ENCODE data around the gene RCE1.
"Not testable (repeated sequence)": the region's sequence is repeated elsewhere in the genome, so short reads cannot be mapped to it uniquely, and the experiment has no call there.

The RCE1 gene

DNA sequence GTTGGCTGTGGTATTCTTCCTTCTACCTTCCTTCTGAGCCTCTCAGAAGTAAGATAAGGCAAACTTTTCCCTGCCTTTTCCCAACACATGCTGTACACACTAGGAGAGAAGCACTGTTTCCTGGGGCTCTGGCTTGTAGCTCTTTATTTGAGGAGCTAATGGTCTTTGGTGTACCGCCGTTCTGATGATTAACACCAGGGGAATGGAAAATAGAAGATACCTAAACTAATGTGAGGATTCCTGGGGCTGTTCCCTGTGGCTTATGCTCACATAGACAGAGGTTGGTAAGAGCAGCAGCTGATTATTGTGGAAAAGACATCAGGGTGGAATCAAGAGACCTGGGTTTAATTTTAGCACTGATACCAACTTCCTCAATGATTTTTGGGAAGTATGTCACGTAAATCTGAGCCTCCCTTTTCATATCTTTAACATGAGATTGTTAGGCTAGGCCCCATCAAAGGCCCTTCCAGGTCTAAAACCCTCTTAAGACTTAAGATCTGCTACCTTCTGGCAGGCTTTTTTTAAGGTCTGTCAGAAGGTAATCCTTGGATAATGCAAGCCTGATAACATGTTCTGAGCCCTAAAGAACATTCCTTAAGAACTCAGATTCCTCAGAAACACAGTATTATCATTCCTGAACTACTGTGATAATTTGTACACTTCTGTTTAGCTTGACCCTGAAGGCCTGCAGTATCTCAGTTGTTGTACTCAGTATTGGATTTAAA lies 24.8 kb upstream of the RCE1 start:
- TF ChIP-seq, protein P1, sequence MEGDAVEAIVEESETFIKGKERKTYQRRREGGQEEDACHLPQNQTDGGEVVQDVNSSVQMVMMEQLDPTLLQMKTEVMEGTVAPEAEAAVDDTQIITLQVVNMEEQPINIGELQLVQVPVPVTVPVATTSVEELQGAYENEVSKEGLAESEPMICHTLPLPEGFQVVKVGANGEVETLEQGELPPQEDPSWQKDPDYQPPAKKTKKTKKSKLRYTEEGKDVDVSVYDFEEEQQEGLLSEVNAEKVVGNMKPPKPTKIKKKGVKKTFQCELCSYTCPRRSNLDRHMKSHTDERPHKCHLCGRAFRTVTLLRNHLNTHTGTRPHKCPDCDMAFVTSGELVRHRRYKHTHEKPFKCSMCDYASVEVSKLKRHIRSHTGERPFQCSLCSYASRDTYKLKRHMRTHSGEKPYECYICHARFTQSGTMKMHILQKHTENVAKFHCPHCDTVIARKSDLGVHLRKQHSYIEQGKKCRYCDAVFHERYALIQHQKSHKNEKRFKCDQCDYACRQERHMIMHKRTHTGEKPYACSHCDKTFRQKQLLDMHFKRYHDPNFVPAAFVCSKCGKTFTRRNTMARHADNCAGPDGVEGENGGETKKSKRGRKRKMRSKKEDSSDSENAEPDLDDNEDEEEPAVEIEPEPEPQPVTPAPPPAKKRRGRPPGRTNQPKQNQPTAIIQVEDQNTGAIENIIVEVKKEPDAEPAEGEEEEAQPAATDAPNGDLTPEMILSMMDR (IDR thresholded peaks at IDR 0.05; ENCODE audit: extremely low read depth, missing control alignments): no peak
- DNase-seq (ENCODE audit: low spot score): no peak

DNA sequence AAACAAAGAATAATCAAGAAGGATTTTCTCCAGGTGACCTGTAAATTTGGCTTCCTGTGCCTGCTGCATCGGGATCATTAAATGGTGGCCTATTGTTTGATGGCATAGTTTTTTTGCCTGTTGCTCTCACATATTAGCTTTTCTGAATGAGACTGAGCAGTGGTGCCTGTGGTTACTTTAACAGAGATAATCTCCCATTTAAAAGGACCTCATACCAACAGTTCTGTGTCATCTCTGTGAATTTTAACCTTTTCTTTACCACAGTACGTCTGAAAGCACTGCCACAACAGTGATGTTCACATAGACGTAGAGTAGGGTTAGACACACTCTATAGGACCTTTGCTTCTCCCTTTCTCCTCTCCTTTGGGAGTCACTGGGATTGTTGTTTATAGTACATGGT lies 22.9 kb upstream of the RCE1 start:
- TF ChIP-seq, protein P1 (IDR thresholded peaks at IDR 0.05; ENCODE audit: extremely low read depth, missing control alignments): no peak
- no peak for DNase-seq (ENCODE audit: low spot score)

DNA sequence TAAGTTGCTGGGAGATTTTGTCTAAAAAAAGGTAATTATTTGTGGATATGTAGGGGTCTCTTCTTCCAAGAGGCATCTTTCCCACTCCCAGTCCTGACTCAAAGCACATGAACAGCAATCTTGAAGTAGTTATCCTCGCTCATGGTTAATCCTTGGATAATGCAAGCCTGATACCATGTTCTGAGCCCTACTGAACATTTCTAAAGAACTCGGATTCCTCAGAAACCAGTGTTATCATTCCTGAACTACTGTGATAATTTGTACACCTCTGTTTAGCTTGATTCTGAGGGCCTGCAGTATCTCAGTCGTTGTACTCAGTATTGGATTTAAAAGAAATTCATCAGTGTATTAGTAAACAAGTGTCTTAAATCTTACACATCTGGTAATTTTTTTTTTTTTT lies 22.3 kb upstream of the RCE1 start:
- TF ChIP-seq, protein P1 (IDR thresholded peaks at IDR 0.05; ENCODE audit: extremely low read depth, missing control alignments): no peak
- DNase-seq (ENCODE audit: low spot score): no peak

DNA sequence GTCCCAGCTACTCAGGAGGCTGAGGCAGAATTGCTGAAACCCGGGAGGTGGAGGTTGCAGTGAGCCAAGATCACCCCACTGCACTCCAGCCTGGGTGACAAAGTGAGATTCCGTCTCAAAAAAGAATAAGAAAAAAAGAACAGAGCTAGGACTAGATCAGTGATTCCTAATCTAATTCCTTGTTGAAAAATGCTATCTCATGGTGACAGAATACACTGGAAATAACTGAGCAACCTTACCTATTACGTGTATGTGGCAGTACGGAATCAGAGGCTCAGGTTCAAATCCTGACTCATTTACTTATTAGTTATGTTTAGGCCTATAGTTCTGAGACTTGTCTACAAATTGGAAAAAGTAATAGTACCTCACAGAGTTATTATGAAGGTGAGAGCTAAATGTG lies 19.5 kb upstream of the RCE1 start:
- DNase-seq (ENCODE audit: low spot score): no peak
- TF ChIP-seq, protein P1 (IDR thresholded peaks at IDR 0.05; ENCODE audit: extremely low read depth, missing control alignments): no peak

DNA sequence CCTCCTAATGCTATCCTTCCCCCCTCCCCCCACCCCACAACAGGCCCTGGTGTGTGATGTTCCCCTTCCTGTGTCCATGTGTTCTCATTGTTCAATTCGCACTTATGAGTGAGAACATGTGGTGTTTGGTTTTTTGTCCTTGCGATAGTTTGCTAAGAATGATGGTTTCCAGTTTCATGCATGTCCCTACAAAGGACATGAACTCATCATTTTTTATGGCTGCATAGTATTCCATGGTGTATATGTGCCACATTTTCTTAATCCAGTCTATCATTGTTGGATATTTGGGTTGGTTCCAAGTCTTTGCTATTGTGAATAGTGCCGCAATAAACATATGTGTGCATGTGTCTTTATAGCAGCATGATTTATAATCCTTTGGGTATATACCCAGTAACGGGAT lies 18.7 kb upstream of the RCE1 start:
- not testable (repeated sequence) for DNase-seq (ENCODE audit: low spot score)

DNA sequence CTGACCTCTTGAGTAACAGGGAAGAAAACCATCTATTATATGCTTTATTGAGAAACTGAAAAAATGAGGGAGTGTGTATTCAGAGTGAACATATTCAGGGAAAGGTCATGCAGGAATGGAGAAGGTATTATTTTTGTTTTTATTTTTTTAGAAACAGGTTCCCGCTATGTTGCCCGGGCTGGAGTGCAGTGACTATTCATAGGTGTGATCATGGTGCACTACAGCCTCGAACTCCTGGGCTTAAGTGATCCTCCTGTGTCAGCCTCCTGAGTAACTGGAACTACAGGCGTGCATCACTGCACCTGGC lies 8.7 kb upstream of the RCE1 start:
- TF ChIP-seq, protein P1 (IDR thresholded peaks at IDR 0.05; ENCODE audit: extremely low read depth, missing control alignments): no peak
- DNase-seq (ENCODE audit: low spot score): no peak

DNA sequence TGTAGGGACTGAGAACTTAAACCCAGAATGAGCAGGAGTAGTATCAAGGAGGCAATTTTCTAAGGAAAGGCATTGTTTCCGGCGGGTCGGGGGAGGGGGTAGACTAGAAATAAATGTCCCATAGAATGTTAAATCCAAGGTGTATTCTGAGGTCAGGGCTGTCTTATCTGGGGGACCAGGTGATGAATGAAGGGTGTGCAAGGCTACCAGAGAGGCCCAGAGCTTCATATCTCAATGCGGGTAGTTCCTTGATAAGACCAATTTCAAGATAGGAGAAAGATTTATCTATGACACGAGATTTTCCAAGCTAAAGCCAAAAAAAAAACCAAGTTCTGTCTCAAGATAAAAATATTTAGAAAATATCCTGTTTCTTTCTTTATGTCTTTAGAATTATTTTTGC lies 8.3 kb upstream of the RCE1 start:
- TF ChIP-seq, protein P1 (IDR thresholded peaks at IDR 0.05; ENCODE audit: extremely low read depth, missing control alignments): no peak
- no peak for DNase-seq (ENCODE audit: low spot score)

DNA sequence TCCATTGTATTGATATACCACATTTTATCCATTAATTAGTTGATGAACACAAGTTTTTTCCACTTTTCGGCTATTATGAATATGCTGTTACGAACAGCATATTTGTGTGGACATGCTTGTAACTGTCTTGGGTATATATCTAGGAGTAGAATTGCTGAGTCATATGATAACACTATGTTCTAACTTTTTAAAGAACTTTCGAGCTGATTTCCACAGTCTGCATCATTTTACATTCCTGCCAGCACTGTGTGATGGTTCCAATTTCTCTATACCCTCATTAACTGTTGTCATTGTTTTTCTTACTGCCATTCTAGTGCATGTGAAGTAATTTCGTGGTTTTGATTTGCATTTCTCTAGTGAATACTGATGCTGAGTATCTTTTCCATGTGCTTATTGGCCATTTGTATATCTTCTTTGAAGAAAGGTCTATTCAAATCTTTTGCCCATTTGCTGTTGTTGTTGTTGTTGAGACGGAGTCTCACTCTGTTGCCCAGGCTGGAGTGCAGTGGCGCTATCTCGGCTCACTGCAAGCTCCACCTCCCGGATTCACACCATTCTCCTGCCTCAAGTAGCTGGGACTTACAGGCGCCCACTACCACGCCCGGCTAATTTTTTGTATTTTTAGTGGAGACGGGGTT lies 7.4 kb upstream of the RCE1 start:
- TF ChIP-seq, protein P1 (IDR thresholded peaks at IDR 0.05; ENCODE audit: extremely low read depth, missing control alignments): no peak
- DNase-seq (ENCODE audit: low spot score): no peak
